HG02981 (cell line): ENCODE data around the gene NFATC1.

ENCODE experiments used
- ATAC-seq: cut with Tn5 transposase; IDR thresholded peaks from one replicate; pipeline ENCODE4 v1.9.1; 2021; ENCODE audit warnings: mild to moderate bottlenecking, moderate library complexity; ENCODE audit not compliant: unreplicated experiment

The NFATC1 gene

DNA sequence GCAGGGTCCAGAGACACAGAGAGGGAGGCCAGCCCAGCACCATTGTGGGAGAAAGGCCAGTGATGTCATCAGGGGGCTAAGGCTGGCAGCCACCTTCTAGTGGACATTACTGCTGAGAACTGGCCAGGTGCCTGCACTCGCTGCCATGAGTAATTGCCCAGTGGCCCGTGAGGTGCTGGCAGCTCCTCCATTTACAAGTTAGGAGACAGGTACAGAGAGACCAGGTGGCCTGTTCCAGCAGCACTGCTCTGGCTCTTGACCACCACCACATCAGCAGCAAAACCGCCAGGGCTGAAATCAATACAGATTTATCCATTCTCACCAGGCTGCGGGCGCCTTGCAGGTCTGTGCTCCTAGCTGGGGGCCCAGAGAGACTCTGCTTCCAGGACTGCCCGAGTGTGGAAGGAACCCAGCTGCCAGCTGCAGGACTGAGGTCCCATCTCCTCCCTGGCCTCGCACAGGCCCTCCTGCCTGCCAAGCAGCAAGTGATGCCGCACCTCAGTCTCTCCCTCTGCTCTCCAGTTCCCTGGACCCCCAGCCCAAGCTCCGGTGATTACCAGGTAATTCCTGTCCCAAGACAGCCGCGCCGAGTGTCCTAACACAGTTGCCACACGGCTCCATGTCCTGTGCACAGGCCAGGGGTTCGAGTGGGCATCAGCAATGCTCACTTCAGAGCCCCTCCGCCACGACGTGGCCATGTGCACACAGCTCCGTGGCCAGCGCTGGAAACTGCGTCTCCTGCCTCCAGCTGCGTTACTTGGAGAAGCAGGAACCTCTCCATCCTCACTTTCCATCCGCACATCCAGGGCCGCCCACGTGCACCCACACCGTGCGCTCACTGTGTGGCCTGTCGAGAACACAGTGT lies 182.9 kb downstream of the NFATC1 start:
- ATAC-seq = no peak
